Measurements from ENCODE around the gene NTN4.
"Not testable (repeated sequence)": the region's sequence is repeated elsewhere in the genome, so short reads cannot be mapped to it uniquely, and the experiment has no call there.

NTN4 gene

DNA sequence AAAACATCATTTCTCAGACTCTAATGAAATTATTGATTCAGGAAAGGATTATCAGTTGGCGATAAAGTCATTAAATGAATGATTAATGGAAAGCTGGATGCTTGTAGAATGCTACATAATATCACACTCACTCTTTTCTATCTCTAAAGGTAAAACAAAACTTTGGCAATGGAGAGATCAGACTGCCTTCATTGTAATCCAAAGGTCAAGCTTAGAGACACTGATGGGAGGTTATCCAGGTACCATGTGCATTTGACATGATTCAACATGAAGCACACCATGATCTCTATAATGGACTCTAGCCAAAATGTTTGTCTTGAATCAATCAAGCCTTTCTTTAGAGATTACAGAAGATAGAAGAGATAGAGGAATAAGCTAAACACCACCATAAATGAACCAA, 129.2 kb downstream of the NTN4 start:
- no peak for DNase-seq (ENCODE audit: low read depth, low spot score)

DNA sequence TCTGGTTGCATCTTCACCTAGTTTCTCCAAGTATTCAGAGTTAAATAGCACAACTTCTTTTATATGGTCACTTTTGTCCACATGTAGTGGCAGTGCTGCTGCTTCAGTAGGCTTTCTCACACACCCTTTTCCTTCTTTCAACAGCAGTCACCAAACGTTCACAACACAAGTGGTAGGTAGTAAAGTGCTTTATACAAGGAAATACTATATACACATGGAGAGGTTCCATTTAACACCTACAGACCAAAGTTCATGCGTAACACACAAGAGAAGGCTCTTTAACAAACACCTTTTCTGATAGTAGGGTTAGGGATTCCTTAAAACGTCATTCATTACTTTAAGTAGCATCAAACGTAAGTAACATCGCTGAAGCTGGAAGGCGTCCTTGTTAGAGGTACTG, 132.2 kb downstream of the NTN4 start:
- no peak for DNase-seq (ENCODE audit: low read depth, low spot score)

- not testable (repeated sequence) for DNase-seq (ENCODE audit: low read depth, low spot score)
These were observed 135.9 kb downstream of the NTN4 start for GRCh38 chr12:95654665-95655064.

DNA sequence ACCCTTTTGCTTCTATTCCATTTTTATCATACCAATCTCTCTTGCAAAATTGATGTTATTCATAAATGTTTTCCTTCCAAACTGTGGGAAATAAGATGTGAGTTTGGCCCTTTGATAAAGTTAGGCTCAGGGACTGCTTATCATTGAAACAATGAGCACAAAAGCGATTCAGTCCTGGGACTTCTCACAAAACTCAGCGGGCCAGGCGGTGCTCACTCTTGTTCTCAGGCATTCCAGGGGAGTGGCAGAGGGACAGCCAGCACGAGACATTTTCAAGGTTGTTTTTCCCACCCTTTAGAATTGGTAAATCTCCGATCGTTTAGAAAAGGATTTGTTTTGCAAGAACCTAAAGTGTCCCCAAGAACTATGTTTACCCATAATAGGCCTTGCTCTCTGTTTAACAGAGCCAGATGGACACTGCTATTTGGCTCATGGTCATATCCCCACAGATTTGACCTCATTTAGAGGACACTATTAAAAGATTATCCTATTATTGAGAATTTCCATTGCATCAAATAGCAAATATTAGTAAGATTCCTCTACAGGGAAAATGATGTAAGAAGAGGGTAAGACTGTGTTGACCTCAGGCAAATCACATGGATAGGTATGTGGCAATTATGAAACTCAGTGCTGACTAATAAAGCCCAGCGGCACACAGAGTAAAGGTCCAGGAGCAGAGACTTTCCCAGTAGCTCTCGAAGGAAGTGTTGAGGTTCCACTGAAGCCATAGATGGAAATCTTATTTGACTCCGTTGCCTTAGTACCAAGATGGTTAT, 136.6 kb downstream of the NTN4 start:
- no peak for DNase-seq (ENCODE audit: low read depth, low spot score)

DNA sequence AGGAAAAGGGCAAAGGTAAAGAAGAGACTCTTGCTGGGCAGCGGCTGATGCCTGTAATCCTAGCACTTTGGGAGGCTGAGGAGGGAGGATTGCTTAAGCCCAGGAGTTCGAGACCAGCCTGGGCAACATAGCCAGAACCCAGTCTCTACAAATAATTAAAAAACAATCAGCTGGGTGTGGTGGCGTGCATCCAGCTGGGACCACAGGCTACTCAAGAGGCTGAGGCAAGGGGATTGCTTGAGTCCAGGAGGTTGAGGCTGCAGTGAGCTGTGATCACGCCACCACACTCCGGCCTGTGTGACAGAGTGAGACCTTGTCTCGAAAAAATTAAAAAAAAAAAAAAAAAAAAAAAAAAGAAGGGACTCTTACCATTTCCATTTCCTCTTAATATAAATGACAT, 138.9 kb downstream of the NTN4 start:
- DNase-seq (ENCODE audit: low read depth, low spot score) = no peak

GRCh38 chr12:95648990-95649791, 141.4 kb downstream of the NTN4 start:
- DNase-seq (ENCODE audit: low read depth, low spot score) = peak; percentile 81

- DNase-seq (ENCODE audit: low read depth, low spot score) = peak; percentile 89
These were observed 143.8 kb downstream of the NTN4 start for GRCh38 chr12:95646781-95647190.

DNA sequence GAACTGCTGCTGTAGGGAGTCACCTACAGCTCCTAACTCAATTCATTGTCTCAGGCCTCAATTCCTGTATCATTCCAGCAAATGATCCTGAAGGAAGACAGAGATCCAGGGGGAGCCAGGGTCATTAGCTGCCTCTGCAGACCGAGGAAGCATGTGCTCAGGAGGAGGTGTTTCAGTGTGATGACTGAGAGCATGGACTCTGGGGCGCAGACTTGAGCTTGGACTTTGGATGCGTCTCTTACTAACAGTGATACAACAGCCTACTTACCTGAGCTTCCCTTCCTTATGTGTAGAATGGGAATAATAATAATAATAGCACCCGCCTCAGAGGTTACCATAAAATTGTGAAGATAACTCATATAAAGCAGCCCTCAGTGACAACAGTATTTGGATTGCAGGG, 147.3 kb downstream of the NTN4 start:
- no peak for DNase-seq (ENCODE audit: low read depth, low spot score)

GRCh38 chr12:95642583-95642982, 148.0 kb downstream of the NTN4 start:
- DNase-seq (ENCODE audit: low read depth, low spot score) = no peak

- no peak for DNase-seq (ENCODE audit: low read depth, low spot score)
These were observed 149.1 kb downstream of the NTN4 start for GRCh38 chr12:95641299-95641952.

DNA sequence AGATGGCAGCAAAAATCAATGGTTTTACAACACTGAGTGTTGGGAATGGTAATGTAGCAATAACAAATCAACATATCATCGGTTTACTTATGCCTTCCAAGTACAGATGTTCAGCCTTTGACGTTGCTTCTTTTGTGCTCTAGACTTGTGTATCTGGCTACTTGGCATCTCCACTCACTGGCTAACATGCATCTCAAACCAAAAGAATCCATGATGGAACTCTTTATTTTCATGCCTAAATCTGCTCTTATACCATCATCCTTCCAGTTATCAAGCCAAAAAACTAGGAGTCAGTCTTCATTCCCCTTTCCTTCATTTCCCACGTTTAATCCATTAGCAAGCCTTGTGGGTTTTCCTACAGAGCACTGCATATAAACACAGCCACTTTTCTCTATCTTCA, 150.0 kb downstream of the NTN4 start:
- no peak for DNase-seq (ENCODE audit: low read depth, low spot score)

DNA sequence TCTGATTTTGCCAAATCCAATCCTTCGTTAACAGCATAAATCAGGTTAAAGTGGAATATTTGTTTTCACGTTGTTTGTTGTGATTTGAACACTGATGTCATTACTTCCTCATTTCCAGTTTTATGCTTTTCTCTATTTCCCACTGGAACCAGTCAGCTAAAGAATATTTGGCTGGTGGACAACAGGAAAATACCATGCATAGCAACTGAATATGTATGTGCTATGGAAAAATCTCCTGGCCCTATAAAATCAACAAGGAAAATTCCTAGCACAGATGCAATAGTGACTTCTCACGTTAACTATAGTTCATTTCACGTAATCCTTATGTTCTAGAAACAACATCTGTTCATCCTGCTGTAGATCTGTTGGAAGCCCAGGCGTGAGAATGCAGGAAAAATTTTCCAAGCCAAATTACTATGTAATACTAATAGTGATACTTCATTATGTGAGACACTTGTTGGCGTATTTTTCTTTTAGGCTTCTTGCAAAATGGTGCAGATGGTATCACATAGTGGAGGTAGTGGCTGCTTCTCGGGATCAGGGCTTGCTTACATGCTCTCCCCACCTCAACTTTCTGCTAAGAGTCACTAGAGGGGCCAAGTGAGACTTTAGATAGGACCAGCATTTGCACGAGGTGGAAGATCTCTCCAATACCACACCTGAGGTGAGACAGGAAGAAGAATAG, 153.0 kb downstream of the NTN4 start:
- DNase-seq (ENCODE audit: low read depth, low spot score) = peak; percentile 66

DNA sequence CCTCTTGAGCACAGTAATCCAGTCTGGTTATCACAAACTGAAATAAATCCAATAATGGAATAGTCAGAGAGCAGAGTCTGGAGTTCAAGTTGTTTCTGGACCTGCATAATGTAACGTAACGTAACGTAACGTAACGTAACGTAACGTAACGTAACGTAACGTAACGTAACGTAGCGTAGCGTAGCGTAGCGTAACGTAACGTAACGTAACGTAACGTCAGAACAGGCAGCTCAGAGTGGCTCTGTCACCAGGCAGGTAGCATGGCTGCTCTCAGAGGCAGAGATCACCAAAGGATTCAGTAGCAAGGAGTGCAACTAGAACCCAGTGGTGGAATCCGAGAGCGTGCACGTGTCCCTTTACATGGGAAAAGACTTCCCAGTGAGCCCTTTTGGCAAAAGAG, 153.6 kb downstream of the NTN4 start:
- no peak for DNase-seq (ENCODE audit: low read depth, low spot score)

DNA sequence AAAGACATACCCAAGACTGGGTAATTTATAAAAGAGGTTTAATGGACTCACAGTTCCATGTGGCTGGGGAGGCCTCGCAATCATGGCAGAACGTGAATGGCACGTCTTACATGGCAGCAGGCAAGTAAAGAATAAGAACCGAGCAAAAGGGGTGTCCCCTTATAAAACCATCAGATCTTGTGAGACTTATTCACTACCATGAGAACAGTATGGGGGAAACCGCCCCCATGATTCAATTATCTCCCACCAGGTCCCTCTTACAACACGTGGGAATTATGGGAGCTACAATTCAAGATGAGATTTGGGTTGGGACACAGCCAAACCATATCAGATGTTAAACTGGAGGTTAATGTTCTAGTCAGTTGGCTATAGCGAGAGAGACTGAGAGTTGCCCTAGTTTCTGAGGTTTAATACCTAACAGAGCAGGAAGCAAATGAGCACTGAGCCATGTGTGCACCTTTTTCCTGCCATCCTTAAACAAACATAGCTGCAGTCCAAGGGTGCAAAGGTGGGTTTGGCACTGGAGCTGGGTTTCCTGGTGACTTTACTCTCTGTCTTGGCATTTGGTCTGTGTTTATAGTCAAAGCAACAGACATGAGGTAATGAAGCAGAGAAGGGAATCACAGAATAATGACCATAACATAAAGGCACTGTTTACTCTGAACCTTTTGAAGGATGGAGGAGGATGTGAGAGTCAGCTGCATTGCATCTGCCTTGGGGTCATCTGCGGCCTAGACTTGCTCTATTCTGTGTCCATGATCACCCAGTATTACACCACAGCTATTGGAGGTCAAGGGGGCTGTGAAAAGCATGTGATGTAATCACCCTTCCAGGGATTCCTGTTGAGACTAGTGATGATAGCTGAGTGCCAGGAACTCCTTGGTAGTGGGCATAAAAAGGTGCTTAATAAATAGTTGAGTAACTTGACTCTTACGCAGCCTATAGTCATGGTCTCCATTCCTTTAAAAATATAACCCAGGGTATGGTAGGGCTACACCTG, 155.6 kb downstream of the NTN4 start:
- peak; percentile 67 for DNase-seq (ENCODE audit: low read depth, low spot score)

DNA sequence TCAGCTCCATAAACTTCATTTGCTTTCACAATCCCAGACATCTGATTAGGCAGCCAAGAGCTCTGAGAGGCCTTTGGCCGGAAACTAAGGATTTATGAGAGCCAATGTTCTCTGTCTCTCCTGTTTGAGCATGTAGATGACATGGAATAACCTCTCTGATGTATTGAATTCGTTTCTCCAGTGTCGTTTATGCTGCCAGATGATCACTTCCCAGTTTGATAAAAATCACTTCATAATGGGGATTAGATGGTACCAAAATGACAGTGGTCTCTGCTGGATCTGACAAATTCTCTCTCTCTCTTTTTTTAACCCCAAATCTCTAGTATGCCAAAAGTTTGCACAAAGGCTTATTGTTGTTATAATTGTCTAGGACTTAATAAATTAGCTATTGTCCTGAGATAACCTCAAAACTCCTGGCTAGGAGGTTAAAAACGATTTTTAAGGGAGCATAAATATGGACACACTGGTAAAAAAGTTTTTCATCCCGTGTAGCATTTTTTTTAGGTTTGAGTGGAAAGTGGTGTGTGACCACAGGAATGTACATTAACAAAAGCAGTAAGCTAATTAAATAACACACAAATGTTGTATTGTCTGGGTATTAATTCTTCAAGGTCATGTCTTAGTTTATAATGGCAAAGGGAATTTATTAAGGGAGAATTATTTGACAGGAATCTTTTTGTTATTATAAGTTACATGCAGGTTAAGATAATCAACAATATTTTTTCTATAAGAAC, 156.7 kb downstream of the NTN4 start:
- DNase-seq (ENCODE audit: low read depth, low spot score) = peak; percentile 70

DNA sequence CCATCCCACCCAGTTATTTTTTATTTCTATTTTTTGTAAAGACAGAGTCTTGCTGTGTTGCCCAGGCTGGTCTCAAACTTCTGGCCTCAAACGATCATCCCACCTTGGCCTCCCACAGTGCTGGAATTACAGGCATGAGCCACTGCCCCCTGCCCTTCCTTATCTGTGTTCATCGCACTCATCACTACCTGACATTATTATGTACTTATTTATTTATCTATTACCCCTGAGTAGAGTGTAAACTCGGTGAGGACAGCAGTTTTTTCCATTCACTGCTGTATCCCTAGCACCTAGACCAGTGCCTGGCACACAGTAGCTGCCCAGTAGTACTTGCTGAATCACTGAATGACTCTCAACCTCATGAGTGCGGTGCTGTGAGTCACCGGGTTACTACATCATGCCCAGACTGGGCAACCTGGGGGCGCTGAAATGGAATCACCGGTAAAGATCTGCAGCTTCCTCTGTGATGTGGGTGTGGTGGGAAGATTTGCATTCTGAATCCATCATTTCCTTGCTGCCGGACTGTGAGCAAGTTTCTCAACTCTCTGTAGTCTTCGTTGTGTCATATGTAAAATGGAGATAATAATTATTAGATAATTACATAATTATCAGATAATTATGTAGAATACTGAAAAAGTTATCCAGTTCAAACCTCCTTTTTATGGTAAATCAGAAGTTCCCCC, 157.4 kb downstream of the NTN4 start:
- peak; percentile 88 for DNase-seq (ENCODE audit: low read depth, low spot score)

- DNase-seq (ENCODE audit: low read depth, low spot score) = no peak
These were observed 160.1 kb downstream of the NTN4 start for GRCh38 chr12:95630496-95630895.

- no peak for DNase-seq (ENCODE audit: low read depth, low spot score)
These were observed 161.2 kb downstream of the NTN4 start for GRCh38 chr12:95629392-95629791.

- no peak for DNase-seq (ENCODE audit: low read depth, low spot score)
These were observed 163.7 kb downstream of the NTN4 start for GRCh38 chr12:95626854-95627253.

All from astrocyte of the hippocampus (primary cell).